Stimulated activated CD8-positive, alpha-beta memory T cell treated with anti-CD3 and anti-CD28 coated beads, Interleukin-7, amount 100 ng/mL, for 1 hour (primary cell): Measurements from ENCODE around the gene STXBP5.

ENCODE experiments used
- DNase-seq, 2 donors: peaks; one replicate each; pipeline ENCODE4 v3.0.0-alpha.2; 2020; ENCODE audit warnings: low read depth in 2 of 2

Gene STXBP5

DNA sequence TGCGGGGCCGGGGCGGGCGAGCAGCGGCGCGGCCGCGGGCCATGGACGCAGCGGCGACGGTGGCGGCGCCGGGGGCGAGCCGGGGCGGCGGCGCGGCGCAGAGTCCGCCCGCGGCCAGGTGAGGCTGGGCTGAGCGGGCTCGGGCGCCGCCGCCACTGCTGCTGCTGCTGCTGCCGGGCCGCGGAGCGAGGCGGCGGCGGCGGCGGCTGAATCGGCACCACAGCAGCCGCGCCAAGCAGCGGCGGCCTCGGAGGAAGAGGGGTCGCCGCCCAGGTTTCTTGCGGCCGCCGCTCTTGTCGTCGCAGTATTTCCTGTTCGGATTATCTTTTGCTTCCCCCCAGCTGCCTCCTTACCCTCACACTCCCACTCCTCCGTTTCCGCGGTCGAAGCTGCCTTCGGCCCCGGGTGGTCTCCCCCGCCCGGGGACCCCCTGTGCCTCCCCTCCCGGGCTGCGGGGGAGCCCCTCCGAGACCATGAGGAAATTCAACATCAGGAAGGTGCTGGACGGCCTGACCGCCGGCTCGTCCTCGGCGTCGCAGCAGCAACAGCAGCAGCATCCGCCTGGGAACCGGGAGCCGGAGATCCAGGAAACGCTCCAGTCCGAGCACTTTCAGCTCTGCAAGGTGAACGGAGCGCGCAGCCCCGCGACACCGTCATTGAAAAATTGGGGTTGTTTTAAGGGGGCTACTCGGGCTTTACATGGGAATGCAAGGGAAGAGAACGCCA is at the start of gene STXBP5:
STXBP5 (plus strand) TSS at position 358 of the 726 bp plus-strand sequence; CDS start at position 474, 116 bp downstream.
- peak; percentile 4 to 10 for DNase-seq

DNA sequence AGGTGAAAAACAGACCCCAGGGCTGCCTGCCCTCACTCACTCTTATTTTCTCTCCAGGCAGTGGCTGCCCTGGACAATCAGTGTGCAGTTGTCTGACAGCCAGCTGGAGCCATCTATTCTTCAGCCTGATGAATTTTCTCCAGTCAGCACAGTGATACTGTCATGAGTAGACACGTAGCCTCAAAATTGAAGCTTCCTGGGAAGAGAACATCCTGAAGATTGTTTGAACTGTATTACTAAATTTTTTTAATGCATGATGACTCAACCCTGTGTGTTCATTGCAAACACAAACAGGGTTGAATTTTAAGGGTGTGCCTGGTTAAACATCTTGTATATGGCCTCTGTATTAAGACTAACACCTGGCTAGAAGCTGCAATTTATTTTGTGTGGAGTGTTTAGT is 49.8 kb upstream of the STXBP5 start:
- no peak for DNase-seq

DNA sequence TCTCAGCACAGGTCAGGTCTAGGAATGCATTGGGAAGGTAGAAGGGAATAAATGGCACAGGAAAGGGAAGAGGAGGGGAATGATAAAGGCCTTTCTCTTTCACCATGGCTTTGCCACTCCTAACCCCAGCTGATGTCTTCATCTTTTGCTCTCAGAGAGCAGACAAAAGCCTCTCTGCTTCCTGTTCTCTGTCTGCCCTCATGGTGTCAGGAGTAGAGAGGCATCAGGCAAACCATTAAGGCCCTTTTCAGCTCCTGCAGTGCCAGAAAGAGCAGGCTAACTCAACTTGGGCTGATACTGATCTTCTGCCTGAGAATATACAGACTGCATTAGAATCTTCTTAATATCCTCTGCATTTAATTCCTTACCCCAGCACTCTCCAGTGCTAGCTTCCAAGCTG is 48.0 kb upstream of the STXBP5 start:
- no peak for DNase-seq

DNA sequence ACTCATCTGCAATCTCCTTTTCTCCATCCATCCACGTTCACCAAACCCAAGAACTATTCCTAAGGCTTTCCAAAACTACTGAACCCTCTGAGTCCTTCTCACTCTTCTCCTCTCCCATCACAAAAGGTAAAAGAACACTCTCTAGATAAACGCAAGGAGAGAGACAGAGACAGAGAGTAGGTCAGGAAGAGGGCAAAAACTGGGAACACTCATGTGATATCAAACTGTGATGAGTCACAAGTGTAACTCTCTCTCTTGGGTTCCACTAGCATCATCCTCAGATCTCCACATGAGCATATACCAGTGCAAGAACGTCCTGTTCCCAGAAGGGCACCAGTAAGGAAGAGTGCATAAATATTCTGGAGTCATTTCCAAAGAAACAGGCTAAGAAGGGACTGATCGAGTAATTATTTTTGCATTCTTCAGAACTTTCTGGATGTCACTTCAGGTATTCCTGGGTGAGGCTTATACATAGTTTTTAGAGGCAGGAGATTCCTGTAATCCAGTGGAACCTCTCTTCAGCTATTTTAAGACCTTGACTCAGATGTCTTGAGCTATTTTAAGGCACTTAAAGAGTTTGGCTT is 47.3 kb upstream of the STXBP5 start:
- no peak for DNase-seq

DNA sequence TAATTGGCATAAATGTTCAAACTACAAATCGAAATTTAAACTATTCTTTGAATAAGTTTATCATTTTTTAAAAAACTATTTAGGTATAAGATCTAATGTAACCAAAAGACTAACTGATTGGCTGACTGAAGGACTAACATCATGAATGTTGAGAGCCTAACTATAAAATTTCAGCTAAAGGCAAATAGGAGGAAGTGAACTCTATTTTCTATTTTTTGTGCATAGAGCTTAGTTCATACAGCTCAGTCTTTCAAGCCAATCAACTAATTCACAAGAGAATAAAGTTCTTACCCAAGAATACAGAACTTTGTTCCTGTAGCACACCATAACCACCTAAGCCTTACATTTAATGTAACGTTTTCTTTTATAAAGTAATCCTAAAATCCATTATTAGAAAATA is 46.3 kb upstream of the STXBP5 start:
- DNase-seq, result no peak

DNA sequence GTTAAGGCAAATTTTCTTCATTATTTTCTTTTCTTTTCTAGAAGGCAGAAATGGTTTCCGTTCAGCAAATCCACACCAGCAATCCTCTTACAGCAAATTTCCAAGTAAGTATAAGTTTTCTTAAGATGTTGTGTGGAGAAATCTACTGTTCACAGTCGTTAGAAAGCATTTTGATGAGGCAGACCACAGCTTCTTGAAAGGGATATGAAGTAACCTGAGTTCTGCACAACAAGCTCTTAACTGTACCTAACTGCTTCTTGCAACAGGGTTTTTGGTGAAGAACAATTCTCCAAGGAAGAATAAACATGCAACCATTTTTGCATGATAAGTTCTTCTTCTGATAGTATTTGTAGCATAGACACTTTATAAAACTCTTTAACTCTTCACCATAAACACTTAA is 45.3 kb upstream of the STXBP5 start:
- no peak for DNase-seq

DNA sequence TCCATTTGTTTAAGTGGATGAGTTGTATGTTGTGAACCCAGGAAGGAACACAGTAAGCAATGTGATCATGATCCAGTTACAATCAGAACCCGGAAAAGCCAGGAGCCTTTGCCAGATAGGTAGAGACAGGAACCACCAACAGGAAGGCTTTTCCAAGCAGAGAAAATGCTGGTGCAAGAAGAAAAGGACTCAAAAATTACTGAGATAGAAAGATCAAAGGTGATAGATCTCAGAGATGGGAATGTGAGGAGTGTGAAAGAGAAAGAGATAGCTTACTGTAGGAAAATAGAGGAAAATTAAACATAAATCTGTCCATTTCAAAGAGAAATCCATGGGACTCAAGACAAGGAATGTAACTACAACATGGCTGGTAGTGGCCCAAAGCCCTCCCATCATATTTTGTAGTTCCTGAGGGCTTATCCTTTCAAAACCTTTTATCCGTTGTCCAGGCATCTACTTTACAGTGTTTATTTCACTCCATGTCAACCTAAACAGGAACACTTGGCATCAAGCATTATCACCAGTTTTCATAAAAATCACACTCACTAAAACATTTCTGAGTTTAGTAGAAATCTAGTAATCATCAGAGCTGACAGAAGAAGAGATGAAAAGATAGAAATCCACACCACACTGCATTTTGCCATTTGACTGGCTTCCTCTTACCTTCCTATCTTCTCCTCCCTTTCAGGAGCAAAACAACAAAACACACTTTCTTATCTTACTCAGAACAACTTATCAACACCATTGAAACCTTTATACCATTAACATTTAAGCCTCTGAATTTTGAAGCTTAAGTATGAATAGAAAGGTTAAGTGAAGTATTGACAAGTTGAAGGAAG is 44.5 kb upstream of the STXBP5 start:
- no peak for DNase-seq

DNA sequence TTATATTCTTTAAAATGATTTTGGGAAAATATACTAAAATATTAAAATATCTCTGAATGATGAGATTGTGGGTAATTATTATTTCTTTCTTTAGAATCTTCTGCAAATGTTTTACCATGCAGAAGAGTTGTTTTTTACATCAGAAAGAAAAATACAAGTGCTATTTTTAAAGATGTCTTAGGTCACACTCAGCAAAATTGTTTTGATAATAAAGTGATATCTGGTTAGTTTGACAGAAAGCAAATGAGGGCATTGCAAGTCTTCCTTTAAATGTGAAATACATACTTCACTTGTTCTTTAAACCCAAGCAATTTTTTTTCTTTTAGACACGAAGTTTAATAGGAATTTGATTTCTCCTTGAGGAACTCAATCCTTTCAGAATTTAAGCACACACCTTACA is 43.6 kb upstream of the STXBP5 start:
- no peak for DNase-seq

DNA sequence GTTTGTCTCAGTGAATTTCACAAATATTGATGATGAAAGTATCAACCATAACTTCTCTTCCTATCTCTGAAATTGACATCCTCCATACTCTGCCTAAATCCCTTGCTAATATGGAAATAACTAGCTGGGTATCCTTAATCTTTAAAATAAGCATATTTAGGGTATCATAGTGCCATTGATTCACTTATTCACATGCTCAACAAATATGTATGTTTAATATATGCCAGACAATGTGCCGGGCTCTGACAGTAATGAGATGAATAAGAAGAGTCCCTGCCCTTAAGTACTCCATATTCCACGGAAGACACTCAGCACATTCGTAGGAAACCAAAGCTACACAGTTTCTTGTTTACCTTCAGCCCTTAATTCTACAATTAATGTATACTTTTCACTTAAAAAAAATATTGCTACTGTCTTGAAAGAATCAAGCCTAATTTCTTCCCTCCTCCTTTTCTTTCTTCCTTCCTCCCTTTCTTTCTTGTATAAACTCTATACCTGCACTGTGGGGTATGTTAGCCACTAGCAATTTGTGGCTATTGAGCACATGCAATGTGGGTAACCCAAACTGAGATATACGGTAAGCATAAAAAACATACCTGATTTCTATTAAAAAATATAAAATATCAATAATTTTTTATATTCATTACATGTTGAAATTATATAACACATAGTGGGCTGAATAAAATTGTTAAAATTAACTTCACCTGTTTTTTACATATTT is 42.8 kb upstream of the STXBP5 start:
- DNase-seq, result no peak

DNA sequence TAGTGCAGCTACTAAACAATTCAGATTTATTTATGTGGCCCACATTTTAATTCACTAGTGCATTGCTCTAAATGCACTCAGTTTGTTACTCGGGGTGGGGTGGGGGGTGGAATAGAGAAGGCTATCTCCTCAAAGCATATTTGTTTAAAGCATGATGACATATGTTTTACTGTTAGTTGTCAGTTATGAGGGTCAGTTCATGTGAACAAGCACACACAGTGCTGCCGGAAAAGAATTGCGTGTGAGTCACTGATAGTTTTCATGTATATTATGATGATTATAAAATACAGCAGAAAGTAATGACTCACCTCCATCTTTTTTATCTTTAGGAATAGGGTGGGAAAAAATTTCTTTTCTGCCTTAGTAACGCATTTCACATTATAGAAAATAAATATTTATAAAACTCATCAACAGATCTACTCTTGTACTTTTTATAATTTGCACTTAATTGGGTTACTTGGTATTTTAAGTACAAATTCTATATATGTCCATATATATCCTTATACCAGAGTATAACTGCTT is 42.2 kb upstream of the STXBP5 start:
- DNase-seq, result no peak

DNA sequence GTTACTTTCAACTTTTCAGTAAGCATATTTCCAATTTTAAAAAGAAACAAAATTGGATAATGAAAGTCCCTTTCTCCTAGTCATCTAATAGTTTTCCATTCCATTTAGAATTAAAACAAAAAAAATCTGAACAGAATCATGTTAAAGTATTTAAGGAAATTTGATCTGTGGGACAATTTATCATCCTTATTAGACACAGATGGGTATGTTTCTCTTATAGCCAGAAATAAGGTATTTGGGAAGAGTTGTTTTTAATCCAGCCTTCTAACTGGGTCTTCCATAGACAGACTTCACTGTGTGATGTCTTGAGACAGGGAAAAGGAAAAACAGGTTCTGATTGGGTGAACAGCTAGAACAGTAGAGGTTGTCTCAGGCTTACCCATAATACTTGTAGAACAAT is 39.5 kb upstream of the STXBP5 start:
- DNase-seq, result no peak

DNA sequence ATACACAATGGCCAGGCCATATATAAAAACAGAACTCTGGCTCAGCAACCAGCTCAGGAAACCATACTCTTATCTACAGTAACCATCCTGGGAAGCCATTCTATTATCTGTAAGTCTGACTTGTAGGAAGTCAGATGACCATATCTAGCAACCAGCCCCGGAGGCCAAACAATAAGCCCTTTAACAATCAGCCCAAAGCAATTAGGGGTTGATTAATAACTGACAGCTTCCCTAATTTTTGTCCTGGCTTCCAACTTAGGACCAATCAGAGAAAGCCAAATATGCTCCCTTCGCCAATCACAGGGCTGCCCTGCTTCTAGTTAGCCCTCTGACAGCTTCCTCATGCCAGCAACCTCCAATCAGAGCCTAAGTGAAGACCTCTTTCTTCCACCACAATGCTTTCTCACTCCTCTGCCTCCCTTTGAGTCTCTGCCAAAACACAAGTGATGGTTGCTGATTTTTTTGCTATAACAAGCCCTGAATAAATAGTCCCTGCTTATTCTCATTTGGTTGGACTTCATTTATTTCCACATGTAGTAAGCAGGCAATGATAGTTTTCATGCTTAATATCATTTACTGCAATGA is 37.8 kb upstream of the STXBP5 start:
- DNase-seq, result no peak

DNA sequence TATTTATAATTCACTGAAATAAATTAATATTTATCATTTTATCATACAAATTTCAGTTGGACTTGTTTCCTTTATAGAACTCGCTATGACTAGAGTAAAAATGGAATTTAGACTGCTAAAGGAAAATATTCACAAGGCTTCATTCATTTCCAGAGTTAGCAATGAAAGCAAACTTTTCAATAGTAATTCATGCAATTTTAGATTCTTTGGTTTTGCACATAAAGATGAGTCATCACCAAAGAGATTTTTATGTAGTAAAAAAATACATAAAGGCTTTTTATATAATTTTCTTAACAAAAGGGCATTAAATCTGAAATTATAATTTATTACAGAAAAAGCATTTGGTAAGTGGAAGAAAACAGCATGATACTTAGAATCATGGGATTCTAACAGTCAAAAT is 37.2 kb upstream of the STXBP5 start:
- no peak for DNase-seq

DNA sequence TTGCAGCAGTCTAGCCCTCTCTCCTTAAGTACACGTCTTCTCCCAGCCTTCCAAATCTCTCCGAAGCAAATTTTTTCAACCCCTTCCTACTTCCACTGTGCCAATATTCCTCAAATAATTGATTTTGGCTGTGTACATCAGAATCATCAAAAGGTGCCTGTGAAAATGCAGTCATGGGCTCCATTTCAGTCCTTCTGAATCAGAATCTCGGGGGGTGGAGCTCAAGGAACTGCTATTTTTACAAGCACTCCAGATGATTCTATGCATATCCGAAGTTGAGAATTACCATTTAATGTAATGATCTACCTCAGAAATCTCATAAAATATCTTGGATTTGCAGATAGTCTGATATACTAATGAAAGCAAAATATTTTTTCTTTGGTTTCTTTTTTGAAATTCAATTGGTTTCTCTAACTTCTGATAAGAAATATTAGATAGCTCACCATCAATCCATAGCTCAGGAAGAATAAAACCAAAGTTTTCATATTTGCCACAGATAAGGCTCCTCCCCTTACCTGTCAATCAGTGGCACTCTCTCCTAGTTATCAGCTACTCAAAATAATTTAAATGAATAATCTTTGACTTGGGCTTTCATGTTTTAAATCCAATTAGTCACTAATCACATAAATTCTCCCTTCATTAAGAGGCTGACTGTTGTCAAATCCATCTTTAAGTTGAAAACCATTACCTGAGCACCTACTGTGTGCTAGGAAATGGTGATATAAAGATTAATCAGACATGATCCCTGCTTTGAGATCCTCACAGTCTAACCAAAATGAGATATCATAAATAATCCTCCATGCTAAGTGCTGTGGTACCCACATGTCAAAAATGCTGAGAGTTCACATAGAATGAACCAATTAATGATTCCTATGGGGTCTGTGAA is 36.4 kb upstream of the STXBP5 start:
- no peak for DNase-seq

DNA sequence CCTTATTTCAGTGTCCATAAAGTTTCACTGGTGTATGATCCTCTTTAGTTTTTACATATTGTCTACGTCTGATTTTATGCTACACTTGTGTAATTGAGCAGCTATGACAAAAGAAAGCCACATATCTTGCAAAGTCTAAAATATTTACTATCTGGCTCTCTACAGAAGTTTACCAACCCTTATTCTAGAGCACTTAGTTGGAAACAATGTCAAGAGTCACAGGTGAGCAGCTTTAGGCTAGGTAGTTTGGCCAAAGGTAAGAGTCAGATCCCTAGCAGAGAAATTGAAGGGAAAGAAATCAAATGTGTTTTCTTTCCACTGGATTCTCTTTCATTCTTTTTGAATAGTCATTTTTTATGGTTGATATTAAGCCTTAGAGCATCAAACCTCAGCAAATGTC is 34.7 kb upstream of the STXBP5 start:
- no peak for DNase-seq

DNA sequence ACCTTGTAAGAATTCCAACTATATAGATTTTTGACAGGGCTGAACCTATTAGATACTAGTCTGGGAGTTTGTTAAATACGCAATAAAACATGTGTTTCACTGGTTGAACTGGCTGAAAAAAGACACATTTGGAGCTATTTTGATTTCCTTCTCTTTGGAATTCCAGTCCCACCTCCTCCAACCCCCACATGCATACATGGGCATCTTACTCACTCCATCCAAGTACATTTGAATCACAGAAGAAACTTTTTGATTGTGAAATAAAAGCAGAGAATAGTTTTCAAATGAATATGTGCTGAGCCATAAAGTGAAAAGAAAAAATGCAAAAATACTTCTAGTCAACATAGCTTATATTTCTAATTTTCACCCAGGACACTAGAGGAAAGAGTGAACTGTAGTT is 33.9 kb upstream of the STXBP5 start:
- DNase-seq, result no peak

DNA sequence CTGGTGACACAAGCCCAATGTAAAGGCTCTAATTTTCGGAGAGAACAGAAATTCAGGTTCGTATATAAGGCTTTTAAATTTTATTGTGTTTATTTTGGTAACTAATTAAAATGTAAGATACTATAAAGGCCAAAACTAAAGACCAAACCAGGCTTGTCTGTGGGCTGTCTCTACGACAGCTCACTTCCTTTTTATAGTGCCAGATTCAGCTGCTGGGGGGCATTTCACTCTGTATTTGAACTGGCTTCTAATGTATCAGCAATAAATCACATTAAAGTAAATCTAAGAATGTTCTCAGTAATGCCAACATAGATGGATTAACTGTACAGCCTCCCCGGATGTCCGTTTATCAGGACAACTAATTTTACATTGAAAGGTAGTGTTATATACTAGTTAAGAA is 31.1 kb upstream of the STXBP5 start:
- DNase-seq, result no peak

DNA sequence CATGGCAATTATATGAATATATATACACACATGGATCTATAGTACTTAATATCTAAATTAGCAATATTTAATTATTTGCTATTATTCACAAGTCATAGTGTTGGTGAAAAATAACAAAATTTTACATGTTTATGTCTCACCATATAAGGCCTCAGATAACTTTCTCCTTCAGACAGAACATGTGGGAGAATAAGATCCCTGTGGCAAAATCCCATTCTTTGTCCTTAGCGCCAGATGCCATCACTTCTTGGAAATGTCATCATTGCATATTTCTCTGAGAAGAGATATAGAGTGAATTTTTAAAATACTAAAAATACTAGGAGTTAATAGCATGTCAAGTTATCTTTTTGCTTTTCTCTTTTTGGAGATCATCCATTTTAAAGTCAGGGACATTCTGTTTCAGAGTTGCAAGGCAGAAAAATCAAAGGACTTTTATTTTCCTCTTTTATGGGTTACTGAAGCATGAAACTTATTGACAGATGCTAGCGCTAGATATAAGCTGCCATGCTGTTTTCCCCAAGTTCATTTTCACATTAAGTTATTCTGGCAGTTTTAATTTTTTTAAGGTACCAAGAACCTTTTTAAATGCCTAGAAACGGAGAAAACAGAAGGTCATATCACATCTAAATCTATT is 30.4 kb upstream of the STXBP5 start:
- no peak for DNase-seq

DNA sequence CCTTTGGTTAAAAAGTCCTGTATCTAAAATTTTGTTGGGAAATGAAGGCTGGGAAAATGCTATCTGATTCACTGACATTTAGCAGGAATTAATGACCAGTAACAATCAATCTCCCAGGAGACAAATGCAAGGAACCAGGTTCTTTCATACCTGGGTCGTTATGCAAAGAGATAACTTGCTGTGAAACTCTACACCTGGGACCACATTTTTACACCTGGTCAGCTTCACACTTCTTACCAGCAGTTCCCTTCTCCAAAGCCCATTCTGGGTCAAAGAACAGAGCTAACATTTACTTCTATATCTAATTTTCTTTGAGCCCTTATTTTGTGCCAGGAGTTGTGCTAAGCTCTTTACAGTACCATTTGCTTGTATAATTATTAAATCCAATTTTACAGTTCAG is 27.4 kb upstream of the STXBP5 start:
- DNase-seq, result no peak

DNA sequence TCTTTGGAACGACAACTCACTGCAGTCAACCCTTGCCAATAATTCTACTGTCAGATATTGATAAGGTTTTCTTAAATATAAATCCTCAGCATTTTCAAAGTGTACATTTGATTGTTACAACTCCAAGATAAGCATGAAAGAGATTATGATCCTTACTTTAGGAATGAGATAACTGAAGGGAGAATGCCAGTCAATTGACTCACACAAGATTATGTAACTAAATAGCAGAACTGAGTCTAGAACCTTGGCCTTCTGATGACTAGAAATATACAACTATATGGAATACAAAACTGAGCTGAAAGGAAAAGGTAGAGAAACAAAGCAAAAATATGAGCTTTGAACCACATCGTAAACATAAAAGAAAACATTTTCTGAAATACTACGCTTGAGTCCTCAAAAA is 26.9 kb upstream of the STXBP5 start:
- DNase-seq, result no peak
